Endothelial cell (in vitro differentiated cells): Measurements from ENCODE around the gene MFSD2A. TPM values are rescaled to one million over a fixed set of nuclear protein-coding genes. Genes with fewer than 3 reads are reported as not detected.

Source experiments
- DNase-seq: peaks from one replicate; pipeline ENCODE4 v3.0.0; 2021; ENCODE audit warnings: low spot score
- H3K27ac Mint-ChIP-seq: one replicate; pipeline ENCODE4 v1.8.0; 2021; ENCODE audit warnings: mixed read lengths, inconsistent platforms; ENCODE audit not compliant: unreplicated experiment
- H3K27me3 Mint-ChIP-seq: one replicate; pipeline ENCODE4 v1.8.0; 2021; ENCODE audit warnings: mild to moderate bottlenecking, moderate library complexity, mixed read lengths, inconsistent platforms; ENCODE audit not compliant: unreplicated experiment
- H3K36me3 Mint-ChIP-seq: one replicate; pipeline ENCODE4 v1.8.0; 2021; ENCODE audit warnings: mild to moderate bottlenecking, low read depth, mixed read lengths, inconsistent platforms; ENCODE audit not compliant: unreplicated experiment
- H3K4me1 Mint-ChIP-seq: one replicate; pipeline ENCODE4 v1.8.0; 2021; ENCODE audit warnings: mild to moderate bottlenecking, mixed read lengths, inconsistent platforms; ENCODE audit not compliant: unreplicated experiment
- H3K4me3 Mint-ChIP-seq: one replicate; pipeline ENCODE4 v1.8.0; 2021; ENCODE audit warnings: mild to moderate bottlenecking, mixed read lengths, inconsistent platforms; ENCODE audit not compliant: unreplicated experiment
- H3K9me3 Mint-ChIP-seq: one replicate; pipeline ENCODE4 v1.8.0; 2021; ENCODE audit warnings: mixed read lengths, inconsistent platforms; ENCODE audit not compliant: unreplicated experiment
- CTCF ChIP-seq: fragments of 200-600 bp; sonication (generic); IDR thresholded peaks from one replicate; pipeline ENCODE4 v1.5.0; 2021; ENCODE audit warnings: antibody characterized with exemption; ENCODE audit not compliant: unreplicated experiment
- total RNA-seq: library from RNA; stranded (reverse); fragmentation: NEBNext Ultra II Directional; extraction: Animal tissue kit (Norgen Biotek cat#: 25700); gene quantifications from one replicate; pipeline ENCODE4 v1.2.1, GENCODE V29; 2021; ENCODE audit not compliant: unreplicated experiment

Gene MFSD2A
- total RNA-seq, 1 donor from 2014 or later = 1.6 TPM

GRCh38 chr1:39987869-39988268 lies 32.9 kb downstream of the MFSD2A start:
- Mint-ChIP-seq H3K27me3 (no peaks in the 10 kb centered on the region), H3K9me3 (no peaks in the 10 kb centered on the region), H3K4me1 (peaks cover 6% of the 10 kb centered on the region), H3K4me3 (no peak overlapping the region), H3K36me3 (no peaks in the 10 kb centered on the region), H3K27ac (no peak overlapping the region)
- no peak for DNase-seq
- no peak for TF ChIP-seq CTCF

- Mint-ChIP-seq H3K4me1 (peaks cover 6% of the 10 kb centered on the region), H3K36me3 (no peaks in the 10 kb centered on the region), H3K4me3 (no peak overlapping the region), H3K27me3 (no peaks in the 10 kb centered on the region), H3K27ac (no peak overlapping the region), H3K9me3 (no peaks in the 10 kb centered on the region)
- no peak for TF ChIP-seq CTCF
- no peak for DNase-seq
Observed at GRCh38 chr1:39988618-39989343, 33.8 kb downstream of the MFSD2A start.

- Mint-ChIP-seq H3K27me3 (no peaks in the 10 kb centered on the region), H3K27ac (no peak overlapping the region), H3K9me3 (no peaks in the 10 kb centered on the region), H3K4me3 (no peak overlapping the region), H3K36me3 (no peaks in the 10 kb centered on the region), H3K4me1 (peaks cover 11% of the 10 kb centered on the region)
- DNase-seq = no peak
- no peak for TF ChIP-seq CTCF
Observed at GRCh38 chr1:39990428-39990827, 35.5 kb downstream of the MFSD2A start.

GRCh38 chr1:39992234-39992633 lies 37.3 kb downstream of the MFSD2A start:
- no peak for DNase-seq
- TF ChIP-seq CTCF = no peak
- no peak overlapping the region for H3K4me3 Mint-ChIP-seq
- no peaks in the 10 kb centered on the region for H3K36me3 Mint-ChIP-seq
- peaks cover 2% of the 10 kb centered on the region for H3K27me3 Mint-ChIP-seq
- peaks cover 14% of the 10 kb centered on the region for H3K4me1 Mint-ChIP-seq
- H3K27ac Mint-ChIP-seq = no peak overlapping the region
- no peaks in the 10 kb centered on the region for H3K9me3 Mint-ChIP-seq

- peaks cover 10% of the 10 kb centered on the region for H3K4me1 Mint-ChIP-seq
- no peak overlapping the region for H3K4me3 Mint-ChIP-seq
- no peak for TF ChIP-seq CTCF
- peaks cover 2% of the 10 kb centered on the region for H3K27me3 Mint-ChIP-seq
- DNase-seq = no peak
- H3K9me3 Mint-ChIP-seq = no peaks in the 10 kb centered on the region
- H3K27ac Mint-ChIP-seq = no peak overlapping the region
- H3K36me3 Mint-ChIP-seq = no peaks in the 10 kb centered on the region
Observed at GRCh38 chr1:39992888-39993287, 37.9 kb downstream of the MFSD2A start.
